Brain microvascular endothelial cell (primary cell): ENCODE results near the gene MTHFD2L.

Experiments
- DNase-seq: peaks from one replicate; pipeline ENCODE4 v3.0.0-alpha.2; 2020
- H3K27ac ChIP-seq: fragments of 250-450 bp; sonication (Bioruptor Pico); 2 replicates; pipeline ENCODE4 v1.5.1; 2020; ENCODE audit warnings: mild to moderate bottlenecking, moderate library complexity
- H3K27me3 ChIP-seq: fragments of 250-450 bp; sonication (Bioruptor Pico); replicated peaks from 2 replicates; pipeline ENCODE4 v1.5.1; 2020; ENCODE audit warnings: mild to moderate bottlenecking
- H3K36me3 ChIP-seq: fragments of 250-450 bp; sonication (Bioruptor Pico); replicated peaks from 2 replicates; pipeline ENCODE4 v1.5.1; 2020; ENCODE audit warnings: mild to moderate bottlenecking
- H3K4me3 ChIP-seq: 2 replicates; pipeline ENCODE4 v1.5.1; 2011; ENCODE audit warnings: low read depth, mild to moderate bottlenecking, control low read depth, low read length, moderate library complexity
- in situ Hi-C: cut with HindIII; loops from 2 replicates; pipeline ENCODE4 v1.10.0; 2017; ENCODE audit warnings: low sequenced_read_pairs, low pct_ligation_motif_present
- TF ChIP-seq, protein P1 (sequence below): IDR thresholded peaks from 2 replicates; pipeline ENCODE4 v1.5.1; 2011; ENCODE audit warnings: low read depth, mild to moderate bottlenecking, moderate library complexity, low read length, control low read depth, inconsistent platforms; ENCODE audit errors: missing control alignments

Gene MTHFD2L

DNA sequence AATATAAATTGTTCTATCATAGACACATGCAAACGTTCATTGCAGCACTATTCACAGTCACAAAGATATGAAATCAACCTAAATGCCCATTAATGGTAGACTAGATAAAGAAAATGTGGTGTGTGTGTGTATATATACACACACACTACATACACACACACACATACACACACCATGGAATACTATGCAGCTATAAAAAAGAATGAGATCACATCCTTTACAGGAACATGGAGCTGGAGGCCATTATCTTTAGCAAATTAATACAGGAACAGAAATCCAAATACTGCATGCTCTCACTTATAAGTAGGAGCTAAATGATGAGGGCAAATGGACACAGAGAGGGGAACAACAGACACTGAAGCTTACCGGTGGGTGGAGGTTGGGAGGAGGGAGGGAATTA, 65.2 kb downstream of the MTHFD2L start:
- H3K27ac ChIP-seq = no peak overlapping the region
- TF ChIP-seq, protein P1, sequence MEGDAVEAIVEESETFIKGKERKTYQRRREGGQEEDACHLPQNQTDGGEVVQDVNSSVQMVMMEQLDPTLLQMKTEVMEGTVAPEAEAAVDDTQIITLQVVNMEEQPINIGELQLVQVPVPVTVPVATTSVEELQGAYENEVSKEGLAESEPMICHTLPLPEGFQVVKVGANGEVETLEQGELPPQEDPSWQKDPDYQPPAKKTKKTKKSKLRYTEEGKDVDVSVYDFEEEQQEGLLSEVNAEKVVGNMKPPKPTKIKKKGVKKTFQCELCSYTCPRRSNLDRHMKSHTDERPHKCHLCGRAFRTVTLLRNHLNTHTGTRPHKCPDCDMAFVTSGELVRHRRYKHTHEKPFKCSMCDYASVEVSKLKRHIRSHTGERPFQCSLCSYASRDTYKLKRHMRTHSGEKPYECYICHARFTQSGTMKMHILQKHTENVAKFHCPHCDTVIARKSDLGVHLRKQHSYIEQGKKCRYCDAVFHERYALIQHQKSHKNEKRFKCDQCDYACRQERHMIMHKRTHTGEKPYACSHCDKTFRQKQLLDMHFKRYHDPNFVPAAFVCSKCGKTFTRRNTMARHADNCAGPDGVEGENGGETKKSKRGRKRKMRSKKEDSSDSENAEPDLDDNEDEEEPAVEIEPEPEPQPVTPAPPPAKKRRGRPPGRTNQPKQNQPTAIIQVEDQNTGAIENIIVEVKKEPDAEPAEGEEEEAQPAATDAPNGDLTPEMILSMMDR = no peak

DNA sequence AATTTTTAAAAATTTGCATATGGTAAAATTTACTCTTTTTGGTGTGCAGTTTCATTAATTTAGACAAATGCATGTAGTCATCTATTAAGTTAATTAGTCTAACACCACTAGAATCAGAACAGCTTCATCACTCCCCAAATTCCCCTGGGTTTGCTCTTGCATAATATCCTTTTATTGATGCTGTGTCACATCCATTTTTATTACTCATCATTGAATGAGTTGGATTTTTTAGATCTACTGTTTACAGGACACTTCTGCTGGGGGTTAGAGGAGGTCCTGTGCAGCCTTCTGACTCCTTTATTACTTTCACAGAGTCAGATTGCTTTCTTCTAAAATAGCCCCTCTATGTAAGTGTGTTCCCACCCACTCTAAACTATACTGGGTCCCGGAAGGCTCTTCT, 65.9 kb downstream of the MTHFD2L start:
- Histone ChIP-seq H3K4me3 (no peak overlapping the region), H3K36me3 (no peaks in the 10 kb centered on the region), H3K27me3 (no peaks in the 10 kb centered on the region), H3K27ac (peak overlapping the region; percentile 25)
- in situ Hi-C loops = no loop called here
- DNase-seq = no peak
- TF ChIP-seq, protein P1 = no peak

More for the DNA sequence above, 65.2 kb downstream of the MTHFD2L start:
- Histone ChIP-seq H3K27me3 (no peaks in the 10 kb centered on the region), H3K4me3 (no peak overlapping the region), H3K36me3 (no peaks in the 10 kb centered on the region)
- DNase-seq = no peak
- in situ Hi-C loops = no loop called here

DNA sequence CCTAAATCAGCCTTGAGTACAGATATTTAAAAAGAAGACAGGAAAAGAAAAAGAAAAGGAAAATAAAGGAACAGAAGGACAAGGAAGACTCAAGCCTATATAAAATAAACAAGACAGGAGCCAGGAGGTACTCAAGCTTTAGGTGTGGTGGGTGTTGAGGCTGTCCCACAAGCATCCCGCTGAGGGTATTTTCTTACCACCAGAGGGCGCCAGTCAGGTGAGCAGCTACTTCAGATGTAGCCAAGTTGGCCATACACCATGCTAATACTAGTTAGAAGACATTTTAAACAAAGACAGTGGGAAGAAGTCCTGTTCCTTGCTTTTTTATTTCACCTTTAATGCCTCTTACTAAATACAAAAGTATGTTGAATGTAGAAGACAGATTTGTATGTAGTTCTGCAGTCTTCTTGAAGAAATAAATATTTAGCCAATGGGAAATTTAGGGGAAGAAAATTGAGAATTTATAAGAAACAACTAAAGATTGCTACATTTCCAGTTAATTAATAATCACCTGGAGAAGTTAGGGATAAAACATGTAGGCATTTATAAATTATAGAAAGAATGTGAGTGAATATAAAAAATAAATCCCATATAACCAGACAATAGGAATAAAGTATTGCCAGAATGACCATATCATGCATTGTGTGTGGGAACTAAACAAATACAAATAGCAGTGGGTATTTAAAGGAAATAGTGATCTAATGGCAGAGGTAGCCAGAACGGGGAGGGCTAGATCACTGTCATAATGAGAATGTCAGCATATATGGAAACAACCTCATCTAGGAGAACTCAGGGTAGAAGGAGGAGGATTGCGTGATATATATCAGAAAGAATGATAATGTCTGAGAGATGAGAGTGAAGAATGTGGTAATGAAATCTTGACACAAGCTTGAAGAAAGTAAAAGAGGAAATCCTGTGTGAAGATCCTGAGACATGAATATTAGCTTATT, 71.0 kb downstream of the MTHFD2L start:
- TF ChIP-seq, protein P1 = peak; percentile 95
- Histone ChIP-seq H3K27me3 (no peaks in the 10 kb centered on the region), H3K36me3 (no peaks in the 10 kb centered on the region), H3K27ac (peak overlapping the region; percentile 63), H3K4me3 (no peak overlapping the region)
- peak; percentile 84 for DNase-seq
- in situ Hi-C loops = no loop called here

DNA sequence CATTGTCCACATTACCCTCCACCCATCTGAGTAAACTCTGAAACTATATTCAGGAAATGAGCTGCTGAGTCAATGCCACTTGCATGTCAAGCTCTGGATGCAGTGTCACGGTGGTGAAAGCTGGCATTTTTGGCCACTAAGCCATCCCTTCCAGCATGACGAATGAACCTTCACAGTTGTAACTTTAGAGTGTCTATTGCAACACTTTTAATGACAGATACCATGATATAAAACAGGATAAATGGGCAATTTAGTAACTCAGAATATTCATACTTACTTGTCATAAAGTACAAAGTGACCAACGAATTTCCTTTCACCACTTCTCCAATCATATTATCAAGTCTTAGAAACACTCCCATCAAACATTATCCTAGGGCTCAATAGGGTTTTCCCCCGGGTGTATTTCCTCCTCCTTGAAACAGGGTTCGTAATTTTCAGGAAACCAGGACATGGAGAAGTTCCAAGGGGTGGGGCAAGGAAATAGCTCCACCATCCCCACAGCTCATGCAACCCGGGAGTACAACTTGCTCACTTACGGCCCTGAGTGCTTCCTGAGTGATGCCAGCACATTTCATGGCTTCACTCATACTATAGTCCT, 73.1 kb downstream of the MTHFD2L start:
- peak; percentile 76 for DNase-seq
- TF ChIP-seq, protein P1 = no peak
- peak overlapping the region; percentile 63 for H3K27ac ChIP-seq
- in situ Hi-C loops = no loop called here
- H3K4me3 ChIP-seq = no peak overlapping the region
- H3K27me3 ChIP-seq = no peaks in the 10 kb centered on the region
- no peaks in the 10 kb centered on the region for H3K36me3 ChIP-seq

DNA sequence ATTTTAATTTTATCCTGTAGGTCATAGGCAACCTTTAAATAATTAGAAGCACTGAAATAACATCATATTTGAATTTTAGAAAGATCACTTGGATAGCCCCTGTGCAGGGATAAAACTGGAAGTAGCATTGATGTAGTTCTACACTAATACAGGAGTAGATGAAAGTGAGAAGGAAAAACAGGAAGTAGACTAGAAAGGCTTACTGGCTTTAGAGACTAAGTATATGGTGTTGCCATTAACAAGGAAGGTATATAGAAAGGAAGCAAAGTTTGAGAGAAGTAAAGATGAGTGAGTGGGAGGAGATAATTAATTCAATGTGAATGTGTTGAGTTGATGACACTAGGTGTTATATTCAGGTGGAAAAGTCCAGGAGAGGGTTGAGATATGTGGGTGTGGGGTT, 77.2 kb downstream of the MTHFD2L start:
- Histone ChIP-seq H3K27ac (no peak overlapping the region), H3K4me3 (no peak overlapping the region), H3K36me3 (no peaks in the 10 kb centered on the region), H3K27me3 (no peaks in the 10 kb centered on the region)
- no peak for DNase-seq
- TF ChIP-seq, protein P1 = no peak
- in situ Hi-C loops = no loop called here
